Measurements from ENCODE around the gene PDGFA. TPM values are rescaled to one million over a fixed set of nuclear protein-coding genes. Genes with fewer than 3 reads are reported as not detected.

The PDGFA gene
- total and polyA plus RNA-seq, 12 donors: 14.3 to 38.5 (median 24.2) TPM

- H3K9me3 ChIP-seq: peaks cover 0 to 7% (median 0%) of the 10 kb centered on the region in 11 donors
- WGBS, 2 donors: 73 to 82% methylated on average over 12 of the region's 12 CpGs
- H3K27ac ChIP-seq: no peak overlapping the region
- H3K4me1 ChIP-seq: peaks cover 3 to 15% (median 10%) of the 10 kb centered on the region in 9 donors
- H3K27me3 ChIP-seq: peaks cover 0 to 3% (median 0%) of the 10 kb centered on the region in 7 donors
- TF ChIP-seq CTCF (IDR thresholded peaks at IDR 0.05): no peak
- intact Hi-C loops (cut with DNase I): loop anchor here in 1 of 10 donors (10.0 kb wide), 1 partner anchor 49 kb away; no protein-coding TSS in a partner anchor
- DNase-seq (no peak), ATAC-seq (no peak)
- no peaks in the 10 kb centered on the region for H3K36me3 ChIP-seq
- H3K4me3 ChIP-seq: no peak overlapping the region
These were observed 16.6 kb upstream of the PDGFA start for GRCh38 chr7:536231-536630.

- Histone ChIP-seq H3K36me3 (no peaks in the 10 kb centered on the region), H3K27ac (no peak overlapping the region), H3K27me3 (peaks cover 0 to 7% (median 0%) of the 10 kb centered on the region in 7 donors), H3K4me1 (peaks cover 3 to 15% (median 10%) of the 10 kb centered on the region in 9 donors), H3K4me3 (no peak overlapping the region), H3K9me3 (peaks cover 0 to 3% (median 0%) of the 10 kb centered on the region in 11 donors)
- intact Hi-C loops (cut with DNase I): loop anchor here in 1 of 10 donors (10.0 kb wide), 1 partner anchor 50 kb away; no protein-coding TSS in a partner anchor
- ATAC-seq (no peak), DNase-seq (no peak)
- WGBS, 2 donors: 85 to 94% methylated on average over 10 of the region's 10 CpGs
- no peak for TF ChIP-seq CTCF (IDR thresholded peaks at IDR 0.05)
These were observed 15.3 kb upstream of the PDGFA start for GRCh38 chr7:534959-535358.

GRCh38 chr7:534075-534474, 14.4 kb upstream of the PDGFA start:
- peaks cover 0 to 3% (median 0%) of the 10 kb centered on the region in 11 donors for H3K9me3 ChIP-seq
- H3K4me3 ChIP-seq: no peak overlapping the region
- H3K27me3 ChIP-seq: peaks cover 0 to 7% (median 0%) of the 10 kb centered on the region in 7 donors
- TF ChIP-seq CTCF (IDR thresholded peaks at IDR 0.05): no peak
- 94 to 95% methylated on average over 8 of the region's 8 CpGs for WGBS, 2 donors
- intact Hi-C loops (cut with DNase I): loop anchor here in 1 of 10 donors (10.0 kb wide), 1 partner anchor 51 kb away; no protein-coding TSS in a partner anchor
- H3K27ac ChIP-seq: no peak overlapping the region
- H3K36me3 ChIP-seq: no peaks in the 10 kb centered on the region
- H3K4me1 ChIP-seq: peaks cover 3 to 15% (median 10%) of the 10 kb centered on the region in 9 donors
- ATAC-seq: no peak
- no peak for DNase-seq

- no peak for DNase-seq
- 66 to 79% methylated on average over 16 to 17 of the region's 17 CpGs for WGBS, 2 donors
- H3K9me3 ChIP-seq: peaks cover 0 to 3% (median 0%) of the 10 kb centered on the region in 11 donors
These were observed 13.6 kb upstream of the PDGFA start for GRCh38 chr7:533266-533665.

More at GRCh38 chr7:533266-533665, 13.6 kb upstream of the PDGFA start:
- H3K36me3 ChIP-seq: no peaks in the 10 kb centered on the region
- no peak for ATAC-seq
- no peak for TF ChIP-seq CTCF (IDR thresholded peaks at IDR 0.05)
- no peak overlapping the region for H3K27ac ChIP-seq
- intact Hi-C loops (cut with DNase I): loop anchor here in 1 of 10 donors (10.0 kb wide), 1 partner anchor 52 kb away; no protein-coding TSS in a partner anchor
- H3K27me3 ChIP-seq: peaks cover 0 to 7% (median 0%) of the 10 kb centered on the region in 7 donors
- H3K4me3 ChIP-seq: no peak overlapping the region
- peaks cover under 1 to 8% (median 6%) of the 10 kb centered on the region in 9 donors for H3K4me1 ChIP-seq
